GM23248 (cell line): ENCODE results near the gene CADPS2. TPM values are rescaled to one million over a fixed set of nuclear protein-coding genes. Genes with fewer than 3 reads are reported as not detected.

ENCODE experiments used
- DNase-seq: peaks from one replicate; pipeline ENCODE4 v3.0.0-alpha.2; 2015
- H2AFZ ChIP-seq: fragments of 200-600 bp; sonication (generic); 2 replicates; pipeline ENCODE4 v1.6.1; 2016; ENCODE audit warnings: antibody characterized with exemption
- H3F3A ChIP-seq: fragments of 200-600 bp; sonication (generic); 2 replicates; pipeline ENCODE4 v1.6.1; 2016; ENCODE audit warnings: mild to moderate bottlenecking, antibody characterized with exemption, mixed run types; ENCODE audit not compliant: insufficient read depth
- H3K27ac ChIP-seq: fragments of 200-600 bp; sonication (generic); 2 replicates; pipeline ENCODE4 v1.5.1; 2016; ENCODE audit warnings: mild to moderate bottlenecking
- H3K27me3 ChIP-seq: fragments of 200-600 bp; sonication (generic); replicated peaks from 2 replicates; pipeline ENCODE4 v1.6.1; 2016; ENCODE audit warnings: mild to moderate bottlenecking; ENCODE audit not compliant: insufficient read depth
- H3K36me3 ChIP-seq: fragments of 200-600 bp; sonication (generic); 2 replicates; pipeline ENCODE4 v1.6.1; 2016; ENCODE audit warnings: low read depth, mild to moderate bottlenecking
- H3K4me1 ChIP-seq: fragments of 200-600 bp; sonication (generic); 2 replicates; pipeline ENCODE4 v1.6.1; 2016; ENCODE audit warnings: mild to moderate bottlenecking; ENCODE audit not compliant: insufficient read depth
- H3K4me2 ChIP-seq: fragments of 200-600 bp; sonication (generic); one replicate; pipeline ENCODE4 v1.6.1; 2016; ENCODE audit warnings: mild to moderate bottlenecking; ENCODE audit not compliant: unreplicated experiment
- H3K4me3 ChIP-seq: fragments of 200-600 bp; sonication (generic); 2 replicates; pipeline ENCODE4 v1.5.1; 2016; ENCODE audit warnings: mild to moderate bottlenecking
- H3K79me2 ChIP-seq: fragments of 200-600 bp; sonication (generic); 2 replicates; pipeline ENCODE4 v1.6.1; 2016; ENCODE audit warnings: mild to moderate bottlenecking; ENCODE audit not compliant: insufficient read depth
- H3K9ac ChIP-seq: fragments of 200-600 bp; sonication (generic); 2 replicates; pipeline ENCODE4 v1.6.1; 2016; ENCODE audit warnings: mild to moderate bottlenecking
- H3K9me2 ChIP-seq: fragments of 200-600 bp; sonication (generic); 2 replicates; pipeline ENCODE4 v1.6.1; 2016; ENCODE audit warnings: mixed run types, mild to moderate bottlenecking, moderate library complexity; ENCODE audit not compliant: insufficient read depth
- H3K9me3 ChIP-seq: fragments of 200-600 bp; sonication (generic); one replicate; pipeline ENCODE4 v1.6.1; 2017; ENCODE audit warnings: low read depth
- H4K20me1 ChIP-seq: fragments of 200-600 bp; sonication (generic); 2 replicates; pipeline ENCODE4 v1.6.0; 2016; ENCODE audit not compliant: insufficient read depth
- EZH2 ChIP-seq: fragments of 200-600 bp; sonication (generic); IDR thresholded peaks from 2 replicates; pipeline ENCODE4 v1.6.1; 2018; ENCODE audit warnings: antibody characterized with exemption, mild to moderate bottlenecking; ENCODE audit not compliant: insufficient read depth, poor library complexity, severe bottlenecking
- EZH2phosphoT487 ChIP-seq: fragments of 200-600 bp; sonication (generic); IDR thresholded peaks from 2 replicates; pipeline ENCODE4 v1.6.1; 2018; ENCODE audit warnings: antibody characterized with exemption, moderate library complexity, mild to moderate bottlenecking, low read depth; ENCODE audit not compliant: insufficient read depth
- WGBS, 2 experiments: methylation state at CpG; one replicate each; pipeline ENCODE4 v1.1.6; 2015 to 2017; ENCODE audit warnings: low lambda C conversion rate in 2 of 2, low coverage in 1 of 2; ENCODE audit errors: missing lambda C conversion rate in 2 of 2; 5-methylcytosine and 5-hydroxymethylcytosine counted together
- in situ Hi-C: fragments of 300-500 bp; cut with MboI; formaldehyde crosslinking; loops from 2 replicates; pipeline ENCODE4 v1.15.0; 2020
- polyA plus RNA-seq: library from polyadenylated mRNA; unstranded; fragments of >200 nt; fragmentation: Nextera tagmentation; extraction: Ambion mirVana; gene quantifications from 2 replicates; pipeline ENCODE4 v1.2.1, GENCODE V29; 2016
- total RNA-seq: library from RNA; depleted of rRNA; stranded (reverse); fragments of >200 nt; shearing (Covaris generic); gene quantifications from 2 replicates; pipeline ENCODE4 v1.2.3, GENCODE V29; 2014

The CADPS2 gene
- total and polyA plus RNA-seq, 2 experiments from 2014 or later: 0.06 to 0.43 TPM

GRCh38 chr7:122329145-122329802 is 557.0 kb downstream of the CADPS2 start:
- Histone ChIP-seq H3K9ac (no peak overlapping the region), H3K27me3 (0 out of 2 replicates have a peak, but pooled peaks cover 5% of the 10 kb centered on the region), H3K4me1 (no peaks in the 10 kb centered on the region), H3K27ac (no peak overlapping the region), H2AFZ (no peak overlapping the region), H3K9me3 (no peaks in the 10 kb centered on the region), H3K79me2 (no peaks in the 10 kb centered on the region), H3K4me2 (no peak overlapping the region), H4K20me1 (no peaks in the 10 kb centered on the region), H3K4me3 (no peak overlapping the region), H3F3A (no peaks in the 10 kb centered on the region), H3K9me2 (no peaks in the 10 kb centered on the region), H3K36me3 (no peaks in the 10 kb centered on the region)
- no peak for DNase-seq
- TF ChIP-seq EZH2phosphoT487 (no peak), EZH2 (no peak)
- 29 to 30% methylated on average over 8 of the region's 8 CpGs for WGBS, 2 experiments
- in situ Hi-C loops: no loop called here

GRCh38 chr7:122327969-122328368 is 558.3 kb downstream of the CADPS2 start:
- TF ChIP-seq EZH2 (no peak), EZH2phosphoT487 (no peak)
- Histone ChIP-seq H3F3A (no peaks in the 10 kb centered on the region), H3K36me3 (no peaks in the 10 kb centered on the region), H3K9me3 (no peaks in the 10 kb centered on the region), H4K20me1 (no peaks in the 10 kb centered on the region), H2AFZ (no peak overlapping the region), H3K79me2 (no peaks in the 10 kb centered on the region), H3K27ac (no peak overlapping the region), H3K9me2 (no peaks in the 10 kb centered on the region), H3K4me3 (no peak overlapping the region), H3K9ac (no peak overlapping the region), H3K4me2 (no peak overlapping the region), H3K4me1 (no peaks in the 10 kb centered on the region), H3K27me3 (0 out of 2 replicates have a peak, but pooled peaks cover 5% of the 10 kb centered on the region)
- WGBS, 2 experiments: 44 to 45% methylated on average over 3 of the region's 3 CpGs
- in situ Hi-C loops: no loop called here
- no peak for DNase-seq

GRCh38 chr7:122316467-122317388 is 569.5 kb downstream of the CADPS2 start:
- 2 to 5% methylated on average over 64 to 71 of the region's 71 CpGs for WGBS, 2 experiments
- H3K27ac ChIP-seq: no peak overlapping the region
- H3K9me3 ChIP-seq: no peaks in the 10 kb centered on the region
- H3K4me3 ChIP-seq: no peak overlapping the region
- no peak for TF ChIP-seq EZH2
- TF ChIP-seq EZH2phosphoT487: no peak
- H3F3A ChIP-seq: no peaks in the 10 kb centered on the region
- no peak for DNase-seq
- no peaks in the 10 kb centered on the region for H3K4me1 ChIP-seq
- no peaks in the 10 kb centered on the region for H3K36me3 ChIP-seq
- no peak overlapping the region for H3K4me2 ChIP-seq
- H2AFZ ChIP-seq: no peak overlapping the region
- no peaks in the 10 kb centered on the region for H3K79me2 ChIP-seq
- H3K27me3 ChIP-seq: peaks cover 74% of the 10 kb centered on the region
- in situ Hi-C loops: no loop called here
- H3K9ac ChIP-seq: no peak overlapping the region
- H4K20me1 ChIP-seq: no peaks in the 10 kb centered on the region
- no peaks in the 10 kb centered on the region for H3K9me2 ChIP-seq

GRCh38 chr7:122315507-122316466 is 570.5 kb downstream of the CADPS2 start:
- Histone ChIP-seq H2AFZ (no peak overlapping the region), H3K79me2 (no peaks in the 10 kb centered on the region), H3K4me1 (no peaks in the 10 kb centered on the region), H3K9ac (no peak overlapping the region), H3K27me3 (peaks cover 83% of the 10 kb centered on the region), H3K9me2 (no peaks in the 10 kb centered on the region), H3K4me3 (no peak overlapping the region), H3K9me3 (no peaks in the 10 kb centered on the region), H3K4me2 (no peak overlapping the region), H3K36me3 (no peaks in the 10 kb centered on the region), H3K27ac (no peak overlapping the region), H3F3A (no peaks in the 10 kb centered on the region), H4K20me1 (no peaks in the 10 kb centered on the region)
- in situ Hi-C loops: no loop called here
- no peak for DNase-seq
- 4 to 6% methylated on average over 23 to 25 of the region's 25 CpGs for WGBS, 2 experiments
- TF ChIP-seq EZH2: peak; percentile 25
- TF ChIP-seq EZH2phosphoT487: no peak
